Activated CD4-positive, alpha-beta T cell treated with anti-CD3 and anti-CD28 coated beads, Interleukin-2, amount 10 ng/mL, durations not matched to agents 24 days and 14 days (primary cell): ENCODE results near the gene FAM219A. TPM values are rescaled to one million over a fixed set of nuclear protein-coding genes. Genes with fewer than 3 reads are reported as not detected.

Experiments
- DNase-seq: peaks from one replicate; pipeline ENCODE4 v3.0.0; 2022
- H3K27ac Mint-ChIP-seq: one replicate; pipeline ENCODE4 v1.8.0; 2022; ENCODE audit warnings: mild to moderate bottlenecking, mixed read lengths
- H3K27me3 Mint-ChIP-seq: one replicate; pipeline ENCODE4 v1.8.0; 2022; ENCODE audit warnings: mixed read lengths
- H3K36me3 Mint-ChIP-seq: one replicate; pipeline ENCODE4 v1.8.0; 2022; ENCODE audit warnings: low read depth, mild to moderate bottlenecking, mixed read lengths
- H3K4me1 Mint-ChIP-seq: one replicate; pipeline ENCODE4 v1.8.0; 2021; ENCODE audit warnings: mixed read lengths
- H3K4me3 Mint-ChIP-seq: one replicate; pipeline ENCODE4 v1.8.0; 2022; ENCODE audit warnings: mild to moderate bottlenecking, moderate library complexity, mixed read lengths
- H3K9me3 Mint-ChIP-seq: one replicate; pipeline ENCODE4 v1.8.0; 2021; ENCODE audit warnings: mixed read lengths
- intact Hi-C: fragments of 100-400 bp; cut with micrococcal nuclease; formaldehyde crosslinking; loops from one replicate; pipeline ENCODE4 v1.15.1; 2023
- total RNA-seq: library from RNA; stranded (reverse); gene quantifications from 2 replicates; pipeline ENCODE4 v1.2.3, GENCODE V29; 2022

Gene FAM219A
- total RNA-seq, 1 donor from 2014 or later: 13.6 TPM

- no peak overlapping the region for H3K4me3 Mint-ChIP-seq
- no peak for DNase-seq
- no peaks in the 10 kb centered on the region for H3K36me3 Mint-ChIP-seq
Observed at GRCh38 chr9:34464571-34464970, 6.2 kb upstream of the FAM219A start.

GRCh38 chr9:34463901-34464232 is 5.5 kb upstream of the FAM219A start:
- Mint-ChIP-seq H3K36me3 (no peaks in the 10 kb centered on the region), H3K4me1 (peaks cover 6% of the 10 kb centered on the region), H3K27ac (no peak overlapping the region), H3K27me3 (peaks cover 20% of the 10 kb centered on the region), H3K4me3 (no peak overlapping the region), H3K9me3 (no peaks in the 10 kb centered on the region)
- intact Hi-C loops: no loop called here
- DNase-seq: no peak

More at GRCh38 chr9:34464571-34464970, 6.2 kb upstream of the FAM219A start:
- intact Hi-C loops: no loop called here
- Mint-ChIP-seq H3K9me3 (no peaks in the 10 kb centered on the region), H3K27ac (no peak overlapping the region), H3K4me1 (peaks cover 3% of the 10 kb centered on the region), H3K27me3 (peaks cover 17% of the 10 kb centered on the region)

DNA sequence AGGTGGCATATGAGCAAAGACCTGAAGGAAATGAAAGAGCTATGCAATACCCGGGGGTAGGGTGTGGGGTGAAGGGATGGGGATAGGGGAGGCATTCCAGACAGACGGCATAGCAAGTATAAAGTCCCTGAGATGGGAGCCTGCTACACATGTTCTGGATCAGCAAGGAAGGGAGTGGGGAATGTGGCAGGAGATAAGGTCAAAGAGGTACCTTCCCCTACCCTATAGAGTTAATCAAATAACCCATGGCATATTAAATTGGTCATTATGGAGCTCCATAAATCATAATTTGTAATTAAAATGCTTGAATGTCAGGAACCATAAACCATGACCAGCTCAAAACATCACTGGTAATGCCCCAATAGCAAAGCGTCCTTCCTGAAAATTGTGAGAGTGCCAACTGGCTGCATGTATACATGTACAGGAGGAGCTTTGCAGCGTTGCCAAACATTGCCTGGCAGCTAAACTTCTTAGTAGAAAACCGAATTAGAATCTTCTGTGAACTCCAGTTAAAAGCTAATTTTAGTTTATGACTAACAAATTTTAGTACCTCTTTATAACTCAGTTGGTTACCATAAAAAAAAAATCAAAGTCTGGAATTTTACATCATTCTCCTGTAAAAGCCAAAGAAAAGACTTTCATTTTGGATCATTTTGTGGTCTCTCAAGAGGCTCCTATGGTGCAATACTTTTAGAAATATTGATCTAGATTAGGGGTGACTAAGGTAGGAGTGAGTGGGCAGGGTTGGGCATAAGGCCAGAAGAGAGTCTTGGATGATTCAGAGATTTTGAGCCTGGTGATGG is 4.9 kb upstream of the FAM219A start:
- Mint-ChIP-seq H3K4me3 (no peak overlapping the region), H3K4me1 (peaks cover 10% of the 10 kb centered on the region), H3K36me3 (no peaks in the 10 kb centered on the region), H3K9me3 (no peaks in the 10 kb centered on the region), H3K27ac (no peak overlapping the region), H3K27me3 (peaks cover 22% of the 10 kb centered on the region)
- no peak for DNase-seq
- intact Hi-C loops: no loop called here

DNA sequence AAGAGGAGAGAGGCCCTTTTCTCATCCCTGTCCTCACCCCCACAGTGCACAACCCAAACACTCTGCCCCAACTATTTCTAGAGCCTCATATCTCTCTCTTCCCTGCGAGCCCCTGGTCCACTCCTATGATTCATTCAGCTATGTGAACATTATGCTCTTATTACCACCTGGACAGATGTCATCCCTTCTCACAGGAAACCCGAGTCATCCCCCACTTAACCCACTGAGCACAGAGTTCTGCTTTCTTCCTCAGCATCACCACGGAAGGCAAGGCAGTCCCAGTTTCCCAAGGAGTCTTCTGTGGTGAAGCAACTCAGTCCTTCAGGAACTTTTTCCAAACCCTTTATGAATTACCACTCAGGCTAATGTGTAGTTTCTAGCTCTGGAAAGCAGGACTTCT is 1.6 kb upstream of the FAM219A start:
- no peaks in the 10 kb centered on the region for H3K9me3 Mint-ChIP-seq
- intact Hi-C loops: no loop called here
- no peak overlapping the region for H3K4me3 Mint-ChIP-seq
- H3K36me3 Mint-ChIP-seq: peaks cover 1% of the 10 kb centered on the region
- H3K4me1 Mint-ChIP-seq: peaks cover 31% of the 10 kb centered on the region
- H3K27me3 Mint-ChIP-seq: peaks cover 18% of the 10 kb centered on the region
- DNase-seq: no peak
- no peak overlapping the region for H3K27ac Mint-ChIP-seq

DNA sequence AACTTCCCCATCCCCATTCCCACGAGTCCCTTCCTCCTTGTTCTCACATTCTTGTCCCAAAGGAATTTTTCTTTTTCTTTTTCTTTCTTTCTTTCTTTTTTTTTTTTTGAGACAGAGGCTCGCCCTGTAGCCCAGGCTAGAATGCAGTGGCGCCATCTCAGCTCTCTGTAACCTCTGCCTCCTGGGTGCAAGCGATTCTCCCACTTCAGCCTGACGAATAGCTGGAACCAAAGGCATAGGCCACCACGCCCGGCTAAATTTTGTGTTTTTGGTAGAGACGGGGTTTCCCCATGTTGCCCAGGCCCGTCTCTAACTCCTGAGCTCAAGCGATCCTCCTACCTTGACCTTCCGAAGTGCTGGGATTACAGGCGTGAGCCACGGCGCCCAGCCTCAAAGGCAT is 986 bp upstream of the FAM219A start:
- Mint-ChIP-seq H3K4me3 (peak overlapping the region; percentile 92), H3K9me3 (no peaks in the 10 kb centered on the region), H3K27me3 (peaks cover 18% of the 10 kb centered on the region), H3K36me3 (peaks cover 1% of the 10 kb centered on the region), H3K27ac (no peak overlapping the region), H3K4me1 (peaks cover 36% of the 10 kb centered on the region)
- intact Hi-C loops: no loop called here
- no peak for DNase-seq

DNA sequence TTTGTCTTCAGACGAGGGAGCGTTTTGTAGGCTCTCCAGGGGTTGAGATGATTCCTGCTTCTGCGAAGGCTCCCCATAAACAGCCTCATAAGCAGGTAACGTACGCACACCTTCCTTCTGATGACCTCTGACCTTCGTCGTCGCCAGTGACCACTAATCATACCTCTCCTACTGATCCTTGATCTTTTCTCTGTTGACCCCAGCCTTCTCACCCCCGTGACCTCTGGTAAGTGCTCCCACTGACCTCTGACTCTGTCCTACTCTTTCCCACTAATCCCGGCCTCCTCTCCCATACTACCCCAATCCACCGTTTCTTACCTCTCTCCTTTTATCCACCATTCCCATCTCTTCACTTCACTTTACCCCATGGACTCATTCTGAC is 580 bp upstream of the FAM219A start:
- Mint-ChIP-seq H3K27ac (peak overlapping the region; percentile 70), H3K27me3 (peaks cover 18% of the 10 kb centered on the region), H3K36me3 (peaks cover 1% of the 10 kb centered on the region), H3K4me1 (peaks cover 39% of the 10 kb centered on the region), H3K9me3 (no peaks in the 10 kb centered on the region), H3K4me3 (peak overlapping the region; percentile 92)
- DNase-seq: no peak
- intact Hi-C loops: loop anchor here (1.0 kb wide), 3 partner anchors 64 to 153 kb away; partner anchors contain the start of gene RPP25L

- peak; percentile 60 for DNase-seq
- Mint-ChIP-seq H3K4me3 (peak overlapping the region; percentile 92), H3K27ac (peak overlapping the region; percentile 77)
Observed at GRCh38 chr9:34457266-34458012, 931 bp downstream of the FAM219A start.

DNA sequence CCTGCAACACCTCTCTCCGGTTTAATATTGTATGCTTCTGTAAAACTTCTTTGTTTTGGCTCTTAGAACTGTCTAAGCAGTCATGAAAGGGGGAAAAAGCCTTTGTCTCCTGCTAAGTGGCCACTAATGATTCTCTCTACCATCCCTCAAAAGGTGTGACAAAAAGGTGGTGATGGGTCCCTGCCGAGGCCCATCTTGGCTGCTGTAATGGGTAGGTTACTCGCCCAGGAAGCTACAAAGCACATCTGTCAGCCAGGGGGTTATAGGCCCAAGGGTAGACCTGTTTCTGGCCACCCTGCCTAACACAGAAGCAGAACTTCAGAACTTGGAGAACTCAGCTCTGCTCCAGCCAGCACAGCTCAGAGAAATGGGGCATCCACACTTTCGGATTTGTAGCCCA is 1.6 kb downstream of the FAM219A start:
- Mint-ChIP-seq H3K4me3 (peak overlapping the region; percentile 92), H3K9me3 (no peaks in the 10 kb centered on the region), H3K36me3 (peaks cover 1% of the 10 kb centered on the region), H3K27me3 (peaks cover 13% of the 10 kb centered on the region), H3K4me1 (peaks cover 50% of the 10 kb centered on the region), H3K27ac (no peak overlapping the region)
- intact Hi-C loops: no loop called here
- no peak for DNase-seq

More at GRCh38 chr9:34457266-34458012, 931 bp downstream of the FAM219A start:
- intact Hi-C loops: loop anchor here (1.0 kb wide), 3 partner anchors 66 to 155 kb away; partner anchors contain the start of gene RPP25L
- peaks cover 46% of the 10 kb centered on the region for H3K4me1 Mint-ChIP-seq
- peaks cover 18% of the 10 kb centered on the region for H3K27me3 Mint-ChIP-seq
- H3K36me3 Mint-ChIP-seq: peaks cover 1% of the 10 kb centered on the region
- no peaks in the 10 kb centered on the region for H3K9me3 Mint-ChIP-seq

DNA sequence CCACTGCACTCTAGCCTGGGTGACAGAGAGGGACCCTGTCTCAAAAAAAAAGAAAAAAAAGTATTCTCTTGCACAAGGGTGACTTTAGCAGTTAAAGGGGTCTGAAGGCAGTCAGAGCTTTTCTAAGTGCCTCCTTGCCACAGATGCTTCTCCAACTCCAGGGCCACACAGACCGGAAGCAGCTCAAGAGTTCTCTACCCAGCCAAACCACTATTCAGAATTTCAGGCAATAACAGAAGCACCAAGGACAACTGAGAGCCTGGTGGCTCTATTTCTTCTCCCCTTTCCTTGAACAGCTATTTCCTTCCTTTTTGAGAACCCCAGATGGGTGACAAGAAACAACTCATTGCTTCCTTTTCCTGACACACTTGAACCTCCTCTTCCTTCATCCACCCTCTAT is 2.2 kb downstream of the FAM219A start:
- no peak for DNase-seq
- intact Hi-C loops: no loop called here
- Mint-ChIP-seq H3K4me1 (peaks cover 55% of the 10 kb centered on the region), H3K4me3 (peak overlapping the region; percentile 14), H3K9me3 (no peaks in the 10 kb centered on the region), H3K27ac (no peak overlapping the region), H3K36me3 (peaks cover 1% of the 10 kb centered on the region), H3K27me3 (peaks cover 10% of the 10 kb centered on the region)

GRCh38 chr9:34454571-34455065 is 3.8 kb downstream of the FAM219A start:
- Mint-ChIP-seq H3K27me3 (peaks cover 6% of the 10 kb centered on the region), H3K27ac (no peak overlapping the region), H3K36me3 (peaks cover 1% of the 10 kb centered on the region), H3K4me1 (peaks cover 55% of the 10 kb centered on the region), H3K9me3 (no peaks in the 10 kb centered on the region), H3K4me3 (no peak overlapping the region)
- DNase-seq: peak; percentile 65
- intact Hi-C loops: no loop called here

DNA sequence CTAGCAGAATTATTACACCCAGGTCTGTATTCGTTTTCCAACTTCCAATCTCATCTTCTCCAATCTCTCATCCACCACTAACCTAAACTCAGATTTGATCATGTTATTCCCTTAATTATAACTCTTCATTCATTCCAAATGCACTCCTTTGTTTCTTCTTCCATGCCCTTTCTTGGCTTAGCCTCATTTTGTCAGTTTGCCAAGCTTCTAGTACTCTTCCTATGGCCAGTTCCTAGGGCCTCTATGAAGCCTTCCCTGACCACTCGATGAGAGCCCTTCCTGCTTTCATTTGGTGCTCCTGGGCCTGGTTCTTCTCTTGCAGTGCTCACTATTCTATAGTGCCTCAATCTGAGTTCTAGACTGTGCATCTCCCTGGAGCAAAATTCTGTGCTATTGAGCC is 5.8 kb downstream of the FAM219A start:
- no peak overlapping the region for H3K27ac Mint-ChIP-seq
- H3K27me3 Mint-ChIP-seq: no peaks in the 10 kb centered on the region
- H3K9me3 Mint-ChIP-seq: no peaks in the 10 kb centered on the region
- no peak for DNase-seq
- H3K4me3 Mint-ChIP-seq: no peak overlapping the region
- H3K36me3 Mint-ChIP-seq: no peaks in the 10 kb centered on the region
- peaks cover 45% of the 10 kb centered on the region for H3K4me1 Mint-ChIP-seq
- intact Hi-C loops: no loop called here

DNA sequence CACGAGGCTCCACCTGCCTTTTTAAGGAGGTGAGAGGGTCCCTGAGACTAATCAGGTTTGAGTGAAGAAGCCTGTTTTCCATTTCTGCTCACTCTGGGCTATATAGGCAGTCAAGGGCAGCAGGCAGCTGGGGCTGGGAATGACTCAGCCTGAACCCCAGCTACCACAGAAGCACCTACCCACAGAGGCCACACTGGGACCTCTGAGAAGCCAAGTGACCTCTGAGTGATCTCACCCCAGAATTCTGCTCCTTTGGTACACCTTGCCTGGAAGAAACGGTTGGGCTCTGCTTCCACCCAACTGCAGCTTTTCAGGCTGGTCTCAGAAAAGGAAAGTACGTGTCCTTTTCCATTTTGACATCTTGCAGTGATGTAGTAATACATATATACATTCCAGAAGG is 6.8 kb downstream of the FAM219A start:
- Mint-ChIP-seq H3K9me3 (no peaks in the 10 kb centered on the region), H3K4me3 (no peak overlapping the region), H3K36me3 (no peaks in the 10 kb centered on the region), H3K27me3 (no peaks in the 10 kb centered on the region), H3K27ac (no peak overlapping the region), H3K4me1 (peaks cover 35% of the 10 kb centered on the region)
- peak; percentile 70 for DNase-seq
- intact Hi-C loops: no loop called here

- DNase-seq: no peak
- intact Hi-C loops: no loop called here
- Mint-ChIP-seq H3K36me3 (no peaks in the 10 kb centered on the region), H3K27me3 (no peaks in the 10 kb centered on the region), H3K9me3 (no peaks in the 10 kb centered on the region), H3K27ac (no peak overlapping the region), H3K4me3 (no peak overlapping the region), H3K4me1 (peaks cover 31% of the 10 kb centered on the region)
Observed at GRCh38 chr9:34451135-34451534, 7.2 kb downstream of the FAM219A start.

- Mint-ChIP-seq H3K4me3 (no peak overlapping the region), H3K27ac (no peak overlapping the region), H3K36me3 (no peaks in the 10 kb centered on the region), H3K4me1 (peaks cover 29% of the 10 kb centered on the region), H3K27me3 (no peaks in the 10 kb centered on the region), H3K9me3 (no peaks in the 10 kb centered on the region)
- intact Hi-C loops: no loop called here
- DNase-seq: no peak
Observed at GRCh38 chr9:34450644-34451043, 7.7 kb downstream of the FAM219A start.
